Ishikawa (cell line): ENCODE results near the gene FHIT.

ENCODE experiments used
- CEBPB ChIP-seq: IDR thresholded peaks from 2 replicates; pipeline ENCODE4 v1.6.1; 2012
- CREB1 ChIP-seq: IDR thresholded peaks from 2 replicates; pipeline ENCODE4 v1.6.1; 2012; ENCODE audit warnings: low read depth
- EGR1 ChIP-seq: IDR thresholded peaks from 2 replicates; pipeline ENCODE4 v1.6.1; 2012
- EP300 ChIP-seq: IDR thresholded peaks from 2 replicates; pipeline ENCODE4 v1.6.1; 2012; ENCODE audit warnings: borderline replicate concordance
- FOXM1 ChIP-seq: IDR thresholded peaks from 2 replicates; pipeline ENCODE4 v1.6.1; 2012; ENCODE audit warnings: low read depth, borderline replicate concordance
- NFIC ChIP-seq: IDR thresholded peaks from 2 replicates; pipeline ENCODE4 v1.6.1; 2012
- RAD21 ChIP-seq: IDR thresholded peaks from 2 replicates; pipeline ENCODE4 v1.6.1; 2012; ENCODE audit warnings: low read depth
- TAF1 ChIP-seq: IDR thresholded peaks from 2 replicates; pipeline ENCODE4 v1.6.1; 2012; ENCODE audit warnings: low read depth, mild to moderate bottlenecking
- TCF12 ChIP-seq: IDR thresholded peaks from 2 replicates; pipeline ENCODE4 v1.6.1; 2012; ENCODE audit warnings: low read depth
- TEAD4 ChIP-seq: IDR thresholded peaks from 2 replicates; pipeline ENCODE4 v1.6.1; 2012
- YY1 ChIP-seq: IDR thresholded peaks from 2 replicates; pipeline ENCODE4 v1.6.1; 2012; ENCODE audit warnings: low read depth
- ZBTB7A ChIP-seq: IDR thresholded peaks from 2 replicates; pipeline ENCODE4 v1.6.1; 2012; ENCODE audit warnings: low read depth
- TF ChIP-seq, protein P1 (sequence below): IDR thresholded peaks from 2 replicates; pipeline ENCODE4 v1.6.1; 2012
- TF ChIP-seq, protein P2 (sequence below): IDR thresholded peaks from 2 replicates; pipeline ENCODE4 v1.6.1; 2012; ENCODE audit warnings: low read depth, mild to moderate bottlenecking
- TF ChIP-seq, protein P3 (sequence below): IDR thresholded peaks from 2 replicates; pipeline ENCODE4 v1.6.1; 2012

FHIT gene

DNA sequence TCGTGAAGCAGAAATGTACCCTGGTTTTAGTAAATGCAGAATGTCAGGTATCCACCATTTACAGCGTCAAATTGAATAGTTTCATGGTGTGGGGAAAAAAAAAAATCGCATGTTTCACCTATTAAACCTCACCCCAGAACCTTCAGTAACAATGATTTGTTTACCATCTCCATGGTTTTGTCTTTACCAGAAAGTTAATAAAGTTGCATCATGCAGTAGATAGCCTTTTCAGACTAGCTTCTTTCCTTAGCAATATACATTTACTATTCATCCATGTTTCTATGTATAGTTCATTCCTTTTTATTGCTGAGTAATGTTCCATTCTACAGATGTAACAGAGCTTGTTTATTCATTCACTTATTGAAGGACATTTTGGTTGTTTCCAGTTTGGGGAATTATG is 1066.1 kb downstream of the FHIT start:
- no peak for TF ChIP-seq NFIC
- TF ChIP-seq CREB1: no peak
- no peak for TF ChIP-seq RAD21
- no peak for TF ChIP-seq TEAD4

DNA sequence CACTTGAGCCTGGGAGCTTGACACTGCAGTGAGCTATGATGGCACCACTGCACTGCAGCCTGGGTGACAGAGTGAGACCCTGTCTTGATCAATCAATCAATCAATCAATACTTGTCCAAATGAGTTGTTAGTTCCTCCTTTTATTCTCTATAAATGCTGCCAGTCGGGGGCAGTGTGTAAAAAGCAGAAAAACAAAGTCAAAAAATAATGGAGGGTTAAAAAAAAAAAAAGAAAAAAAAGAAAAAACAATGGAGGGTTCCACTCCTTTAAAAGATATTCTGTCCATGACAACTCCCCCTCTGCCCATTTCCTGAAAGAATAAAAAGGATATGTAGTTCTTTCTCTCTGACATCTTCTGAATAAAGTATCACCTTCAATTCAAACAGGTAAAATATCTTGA is 1068.6 kb downstream of the FHIT start:
- TF ChIP-seq TCF12: no peak
- TF ChIP-seq FOXM1: no peak
- TF ChIP-seq ZBTB7A: no peak
- no peak for TF ChIP-seq NFIC
- TF ChIP-seq RAD21: no peak

DNA sequence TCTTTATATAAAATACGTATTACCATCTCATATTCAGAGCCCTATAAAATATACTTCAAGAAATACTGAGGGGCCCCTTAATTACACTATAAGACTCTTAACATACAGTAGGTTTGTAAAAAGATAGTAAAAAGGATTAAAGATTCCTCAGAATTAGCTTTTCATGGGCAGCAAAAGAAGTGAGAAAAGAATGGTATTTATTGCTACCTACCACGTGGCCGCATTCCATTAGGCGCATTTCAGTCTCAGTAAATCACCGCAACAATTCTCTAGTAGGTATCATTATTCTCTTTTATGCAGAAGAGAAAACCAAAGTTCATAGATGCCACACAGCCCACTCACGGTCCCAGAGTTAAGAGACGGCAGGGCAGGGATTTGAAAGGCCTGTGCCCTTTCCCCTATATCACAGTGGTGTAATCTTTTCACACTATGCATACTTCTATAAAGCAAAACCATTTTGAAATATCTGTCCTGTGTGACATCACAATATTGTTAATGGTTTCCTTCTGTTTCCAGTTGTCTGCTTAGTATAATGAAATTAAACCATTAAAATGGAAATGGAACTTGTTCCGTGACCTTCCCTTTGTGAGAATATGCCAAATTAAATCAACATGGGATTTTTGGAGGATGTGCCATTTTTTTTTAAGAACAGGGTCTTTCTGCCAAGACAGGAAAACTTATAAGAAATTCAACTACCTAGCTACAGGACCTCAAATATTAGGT is 1072.2 kb downstream of the FHIT start:
- TF ChIP-seq, protein P1, sequence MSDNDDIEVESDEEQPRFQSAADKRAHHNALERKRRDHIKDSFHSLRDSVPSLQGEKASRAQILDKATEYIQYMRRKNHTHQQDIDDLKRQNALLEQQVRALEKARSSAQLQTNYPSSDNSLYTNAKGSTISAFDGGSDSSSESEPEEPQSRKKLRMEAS: no peak
- no peak for TF ChIP-seq TCF12
- TF ChIP-seq, protein P2, sequence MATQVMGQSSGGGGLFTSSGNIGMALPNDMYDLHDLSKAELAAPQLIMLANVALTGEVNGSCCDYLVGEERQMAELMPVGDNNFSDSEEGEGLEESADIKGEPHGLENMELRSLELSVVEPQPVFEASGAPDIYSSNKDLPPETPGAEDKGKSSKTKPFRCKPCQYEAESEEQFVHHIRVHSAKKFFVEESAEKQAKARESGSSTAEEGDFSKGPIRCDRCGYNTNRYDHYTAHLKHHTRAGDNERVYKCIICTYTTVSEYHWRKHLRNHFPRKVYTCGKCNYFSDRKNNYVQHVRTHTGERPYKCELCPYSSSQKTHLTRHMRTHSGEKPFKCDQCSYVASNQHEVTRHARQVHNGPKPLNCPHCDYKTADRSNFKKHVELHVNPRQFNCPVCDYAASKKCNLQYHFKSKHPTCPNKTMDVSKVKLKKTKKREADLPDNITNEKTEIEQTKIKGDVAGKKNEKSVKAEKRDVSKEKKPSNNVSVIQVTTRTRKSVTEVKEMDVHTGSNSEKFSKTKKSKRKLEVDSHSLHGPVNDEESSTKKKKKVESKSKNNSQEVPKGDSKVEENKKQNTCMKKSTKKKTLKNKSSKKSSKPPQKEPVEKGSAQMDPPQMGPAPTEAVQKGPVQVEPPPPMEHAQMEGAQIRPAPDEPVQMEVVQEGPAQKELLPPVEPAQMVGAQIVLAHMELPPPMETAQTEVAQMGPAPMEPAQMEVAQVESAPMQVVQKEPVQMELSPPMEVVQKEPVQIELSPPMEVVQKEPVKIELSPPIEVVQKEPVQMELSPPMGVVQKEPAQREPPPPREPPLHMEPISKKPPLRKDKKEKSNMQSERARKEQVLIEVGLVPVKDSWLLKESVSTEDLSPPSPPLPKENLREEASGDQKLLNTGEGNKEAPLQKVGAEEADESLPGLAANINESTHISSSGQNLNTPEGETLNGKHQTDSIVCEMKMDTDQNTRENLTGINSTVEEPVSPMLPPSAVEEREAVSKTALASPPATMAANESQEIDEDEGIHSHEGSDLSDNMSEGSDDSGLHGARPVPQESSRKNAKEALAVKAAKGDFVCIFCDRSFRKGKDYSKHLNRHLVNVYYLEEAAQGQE: no peak
- TF ChIP-seq EP300: no peak
- no peak for TF ChIP-seq EGR1
- TF ChIP-seq RAD21: no peak
- TF ChIP-seq NFIC: no peak
- TF ChIP-seq, protein P3, sequence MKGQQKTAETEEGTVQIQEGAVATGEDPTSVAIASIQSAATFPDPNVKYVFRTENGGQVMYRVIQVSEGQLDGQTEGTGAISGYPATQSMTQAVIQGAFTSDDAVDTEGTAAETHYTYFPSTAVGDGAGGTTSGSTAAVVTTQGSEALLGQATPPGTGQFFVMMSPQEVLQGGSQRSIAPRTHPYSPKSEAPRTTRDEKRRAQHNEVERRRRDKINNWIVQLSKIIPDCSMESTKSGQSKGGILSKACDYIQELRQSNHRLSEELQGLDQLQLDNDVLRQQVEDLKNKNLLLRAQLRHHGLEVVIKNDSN: no peak
- TF ChIP-seq YY1: no peak
- no peak for TF ChIP-seq TAF1
- no peak for TF ChIP-seq FOXM1
- TF ChIP-seq TEAD4: no peak
- TF ChIP-seq CREB1: no peak
- TF ChIP-seq ZBTB7A: no peak
- TF ChIP-seq CEBPB: no peak

DNA sequence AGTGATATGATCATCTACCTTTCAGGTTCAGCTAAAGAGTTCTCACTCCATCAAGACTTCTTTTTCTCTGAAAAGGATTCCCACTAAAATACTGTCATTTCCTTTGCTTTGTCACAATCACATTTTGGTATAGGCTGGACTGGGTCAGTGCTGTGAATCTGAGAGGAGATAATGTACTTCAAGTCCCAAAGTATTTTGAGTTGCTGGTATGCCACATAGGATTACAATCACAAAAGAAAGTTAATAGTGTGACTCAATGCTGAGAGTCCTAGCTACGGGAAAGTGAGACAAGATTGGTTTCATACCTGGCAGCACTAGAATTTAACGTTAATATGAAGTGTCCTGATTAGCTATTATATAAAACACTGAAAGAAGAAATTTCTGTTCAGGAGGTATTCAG is 1073.5 kb downstream of the FHIT start:
- no peak for TF ChIP-seq CREB1
- TF ChIP-seq TCF12: no peak
- TF ChIP-seq, protein P3: no peak
- TF ChIP-seq, protein P1: no peak
- no peak for TF ChIP-seq EP300
- no peak for TF ChIP-seq FOXM1
- TF ChIP-seq, protein P2: no peak
- TF ChIP-seq NFIC: no peak
- TF ChIP-seq TAF1: no peak
- TF ChIP-seq ZBTB7A: no peak
- no peak for TF ChIP-seq TEAD4
- TF ChIP-seq RAD21: no peak
- TF ChIP-seq YY1: no peak
- no peak for TF ChIP-seq CEBPB
- no peak for TF ChIP-seq EGR1

DNA sequence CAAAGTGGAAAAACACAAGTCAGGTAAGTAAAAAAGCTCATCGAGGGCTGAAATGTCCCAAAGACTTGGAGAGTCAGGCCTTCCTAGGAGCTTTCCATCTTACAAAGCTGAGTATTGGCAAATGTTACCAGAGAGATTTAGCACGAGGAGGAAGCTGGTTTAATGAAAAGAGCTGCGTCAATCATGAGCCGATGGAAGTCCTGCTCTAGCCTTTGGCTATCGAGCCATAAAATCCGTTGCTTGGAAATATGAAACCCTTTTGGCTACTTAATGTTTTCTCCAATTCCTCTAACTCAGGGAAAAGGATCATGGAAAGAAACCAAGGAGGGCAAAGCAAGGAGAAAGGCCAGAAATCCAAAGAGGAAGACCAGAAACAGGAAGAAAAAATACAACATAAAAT is 1074.6 kb downstream of the FHIT start:
- TF ChIP-seq CEBPB: no peak
- TF ChIP-seq CREB1: no peak
- TF ChIP-seq EGR1: no peak
- TF ChIP-seq, protein P2: no peak
- TF ChIP-seq EP300: no peak
- no peak for TF ChIP-seq ZBTB7A
- TF ChIP-seq TAF1: no peak
- TF ChIP-seq NFIC: no peak
- TF ChIP-seq FOXM1: no peak
- no peak for TF ChIP-seq TCF12
- no peak for TF ChIP-seq RAD21
- TF ChIP-seq, protein P1: no peak
- no peak for TF ChIP-seq YY1
- TF ChIP-seq, protein P3: no peak
- TF ChIP-seq TEAD4: no peak
